HCT116 (cell line): Measurements from ENCODE around the gene DPPA3. TPM values are rescaled to one million over a fixed set of nuclear protein-coding genes. Genes with fewer than 3 reads are reported as not detected.

Experiments used
- ATAC-seq: fragments of 200-7000 bp; cut with Tn5 transposase; 2 replicates; pipeline ENCODE4 v1.9.1; 2020; ENCODE audit warnings: mild to moderate bottlenecking, moderate library complexity
- BruUV-seq: library from RNA; stranded (reverse); fragments of 400-500 nt; replicated peaks from 2 replicates; lab custom pipeline; 2021; lab: Mats Ljungman, UMichigan
- CTCF ChIA-PET: fragments of 300-600 bp; sonication (Branson Sonifier 250); formaldehyde crosslinking; loops from one replicate; lab custom pipeline; 2021; ENCODE audit warnings: antibody characterized with exemption; lab: Charles Lee
- POLR2A ChIA-PET: fragments of 300-600, 350-600 bp; sonication (Branson Sonifier 250); formaldehyde crosslinking; loops from one replicate; lab custom pipeline; 2021; ENCODE audit warnings: antibody characterized with exemption; lab: Charles Lee
- RAD21 ChIA-PET, 2 experiments: fragments of 300-600 bp; sonication (Branson Sonifier 250); formaldehyde crosslinking; loops; one replicate each; lab custom pipeline; 2023; ENCODE audit warnings: low total read pairs in 2 of 2; ENCODE audit not compliant: uncharacterized antibody in 2 of 2, unreplicated experiment in 2 of 2, low non-redundant PET in 1 of 2; lab: Charles Lee
- DNase-seq: peaks from one replicate; pipeline ENCODE4 v3.0.0-alpha.2; 2010; ENCODE audit warnings: low read depth, low spot score
- H2AFZ ChIP-seq: fragments of 200-600 bp; shearing (Covaris generic), sonication (generic); 2 replicates; pipeline ENCODE4 v1.6.1; 2017; ENCODE audit warnings: low read depth, mixed run types, mixed read lengths, antibody characterized with exemption, low read length; ENCODE audit not compliant: poor library complexity, severe bottlenecking
- H3K27ac ChIP-seq: 2 replicates; pipeline ENCODE4 v1.5.1; 2012; ENCODE audit warnings: low read depth, low read length
- H3K27me3 ChIP-seq: fragments of 200-600 bp; sonication (generic); 2 replicates; pipeline ENCODE4 v1.6.1; 2016; ENCODE audit warnings: mixed run types, low read length, mixed read lengths; ENCODE audit not compliant: insufficient read depth
- H3K36me3 ChIP-seq, 2 experiments: fragments of 200-500 bp in 1 of 2; fragments of 200-600 bp in 1 of 2; sonication (Bioruptor generic) in 1 of 2; sonication (generic) in 1 of 2; 2 replicates each; pipeline versions ENCODE4 v1.5.1 to v1.6.1; 2014 to 2016; ENCODE audit warnings: low read length in 2 of 2, inconsistent platforms in 1 of 2, mixed read lengths in 1 of 2, mixed run types in 1 of 2; ENCODE audit not compliant: insufficient read depth in 2 of 2, control insufficient read depth in 1 of 2
- H3K4me1 ChIP-seq, 2 experiments: fragments of 200-600 bp in 1 of 2; sonication (generic) in 1 of 2; 2 replicates each; pipeline versions ENCODE4 v1.5.1 to v1.6.1; 2012 to 2017; ENCODE audit warnings: low read length in 2 of 2, inconsistent platforms in 1 of 2, mild to moderate bottlenecking in 1 of 2, mixed read lengths in 1 of 2, mixed run types in 1 of 2, moderate library complexity in 1 of 2; ENCODE audit not compliant: insufficient read depth in 2 of 2, control insufficient read depth in 1 of 2
- H3K4me2 ChIP-seq: fragments of 200-600 bp; sonication (generic); 2 replicates; pipeline ENCODE4 v1.6.1; 2017; ENCODE audit warnings: mixed run types, low read length, mixed read lengths
- H3K4me3 ChIP-seq, 2 experiments: fragments of 200-600 bp in 1 of 2; sonication (generic) in 1 of 2; replicated peaks in 1 of 2; 2 replicates each; pipeline ENCODE4 v1.5.1; 2011 to 2016; ENCODE audit warnings: low read length in 2 of 2, control low read depth in 1 of 2, low read depth in 1 of 2, mild to moderate bottlenecking in 1 of 2, mixed read lengths in 1 of 2, mixed run types in 1 of 2
- H3K79me2 ChIP-seq: fragments of 200-600 bp; sonication (generic); 2 replicates; pipeline ENCODE4 v1.6.1; 2017; ENCODE audit warnings: mild to moderate bottlenecking, mixed run types, low read length, moderate library complexity, mixed read lengths; ENCODE audit not compliant: insufficient read depth
- H3K9ac ChIP-seq: fragments of 200-600 bp; sonication (generic); 2 replicates; pipeline ENCODE4 v1.6.1; 2016; ENCODE audit warnings: low read length, mixed read lengths
- H3K9me2 ChIP-seq: fragments of 200-600 bp; sonication (generic), shearing (Covaris generic); 2 replicates; pipeline ENCODE4 v1.6.1; 2017; ENCODE audit warnings: mixed run types, mild to moderate bottlenecking, moderate library complexity; ENCODE audit not compliant: insufficient read depth
- H3K9me3 ChIP-seq, 2 experiments: fragments of 200-500 bp in 1 of 2; fragments of 200-600 bp in 1 of 2; sonication (Bioruptor generic) in 1 of 2; sonication (generic) in 1 of 2; 2 replicates each; pipeline ENCODE4 v1.6.1; 2014 to 2017; ENCODE audit warnings: low read length in 2 of 2, mixed read lengths in 2 of 2, inconsistent platforms in 1 of 2, low read depth in 1 of 2, mild to moderate bottlenecking in 1 of 2, mixed run types in 1 of 2, moderate library complexity in 1 of 2; ENCODE audit not compliant: control insufficient read depth in 1 of 2, insufficient read depth in 1 of 2
- H4K20me1 ChIP-seq: fragments of 200-600 bp; sonication (generic), shearing (Covaris generic); 2 replicates; pipeline ENCODE4 v1.6.1; 2017; ENCODE audit warnings: mixed run types, mild to moderate bottlenecking, moderate library complexity; ENCODE audit not compliant: insufficient read depth
- CEBPB ChIP-seq: IDR thresholded peaks from 2 replicates; pipeline ENCODE4 v1.6.1; 2012; ENCODE audit warnings: low read depth
- EGR1 ChIP-seq: IDR thresholded peaks from 2 replicates; pipeline ENCODE4 v1.6.1; 2012; ENCODE audit warnings: low read depth
- RAD21 ChIP-seq: IDR thresholded peaks from 2 replicates; pipeline ENCODE4 v1.6.1; 2012; ENCODE audit warnings: low read depth, mild to moderate bottlenecking
- SIN3A ChIP-seq: IDR thresholded peaks from 2 replicates; pipeline ENCODE4 v1.6.1; 2012; ENCODE audit warnings: low read depth
- SP1 ChIP-seq: IDR thresholded peaks from 2 replicates; pipeline ENCODE4 v1.6.1; 2012; ENCODE audit warnings: low read depth
- SRF ChIP-seq: IDR thresholded peaks from 2 replicates; pipeline ENCODE4 v1.6.1; 2012; ENCODE audit warnings: low read depth
- TCF7L2 ChIP-seq: IDR thresholded peaks from 2 replicates; pipeline ENCODE4 v1.7.0; 2011; ENCODE audit warnings: borderline replicate concordance, inconsistent platforms; ENCODE audit not compliant: insufficient read depth, insufficient read length; ENCODE audit errors: extremely low read depth
- ZNF274 ChIP-seq: fragments of 200-500 bp; sonication (Bioruptor generic); IDR thresholded peaks from 2 replicates; pipeline ENCODE4 v1.6.1; 2014; ENCODE audit warnings: mild to moderate bottlenecking, low read depth, low read length, inconsistent platforms
- intact Hi-C: fragments of 100-400 bp; cut with micrococcal nuclease; formaldehyde crosslinking; loops from 2 replicates; pipeline ENCODE4 v1.10.0; 2022
- total RNA-seq: library from RNA; stranded (reverse); gene quantifications from one replicate; pipeline ENCODE4 v1.2.1, GENCODE V29; 2021; ENCODE audit not compliant: unreplicated experiment
- TF ChIP-seq, protein P1 (sequence below): IDR thresholded peaks from 2 replicates; pipeline ENCODE4 v1.6.1; 2012
- TF ChIP-seq, protein P2 (sequence below): IDR thresholded peaks from 2 replicates; pipeline ENCODE4 v1.6.1; 2011; ENCODE audit warnings: mild to moderate bottlenecking, low read length, moderate library complexity; ENCODE audit not compliant: insufficient replicate concordance; ENCODE audit errors: extremely low read depth
- TF ChIP-seq, protein P3 (sequence below): IDR thresholded peaks from 2 replicates; pipeline ENCODE4 v1.6.1; 2012; ENCODE audit warnings: low read depth

Gene DPPA3
- total RNA-seq, 1 experiment from 2014 or later, result not detected

DNA sequence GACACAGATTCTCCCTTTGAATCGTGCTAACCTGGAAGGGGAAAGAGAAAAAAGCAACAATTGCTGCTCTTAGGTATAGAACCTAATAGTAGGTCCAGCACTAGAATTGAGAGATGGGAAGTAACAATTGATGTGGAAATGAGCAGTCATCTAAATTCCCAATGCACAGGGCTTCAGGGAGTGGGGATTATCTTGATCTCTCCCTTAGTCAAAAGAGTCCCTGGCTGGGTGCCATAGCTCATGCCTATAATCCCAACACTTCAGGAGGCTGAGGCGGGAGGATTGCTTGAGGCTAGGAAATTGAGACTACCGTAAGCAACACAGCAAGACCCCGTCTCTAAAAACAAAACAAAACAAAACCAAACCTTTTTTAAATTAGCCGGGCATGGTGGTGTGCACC lies 49.5 kb upstream of the DPPA3 start:
- ChIA-PET CTCF (no interaction called here), POLR2A (no interaction called here), RAD21 (no interaction called here)
- no peak for DNase-seq
- BruUV-seq, result no TSS peak
- Histone ChIP-seq H3K36me3 (no peaks in the 10 kb centered on the region), H3K4me2 (no peak overlapping the region), H3K27me3 (no peaks in the 10 kb centered on the region), H3K79me2 (no peaks in the 10 kb centered on the region), H3K9me3 (no peaks in the 10 kb centered on the region), H4K20me1 (no peaks in the 10 kb centered on the region), H3K9me2 (no peaks in the 10 kb centered on the region), H3K4me1 (peaks cover 3% of the 10 kb centered on the region in 2 experiments; a peak in 2 of 4 replicates), H2AFZ (no peak overlapping the region), H3K4me3 (no peak overlapping the region), H3K9ac (no peak overlapping the region), H3K27ac (no peak overlapping the region)
- intact Hi-C loops, result no loop called here
- ATAC-seq, result no peak
- TF ChIP-seq SRF (no peak), SIN3A (no peak), SP1 (no peak), CEBPB (no peak), ZNF274 (no peak), EGR1 (no peak), RAD21 (no peak), TCF7L2 (no peak)
- TF ChIP-seq, protein P1, sequence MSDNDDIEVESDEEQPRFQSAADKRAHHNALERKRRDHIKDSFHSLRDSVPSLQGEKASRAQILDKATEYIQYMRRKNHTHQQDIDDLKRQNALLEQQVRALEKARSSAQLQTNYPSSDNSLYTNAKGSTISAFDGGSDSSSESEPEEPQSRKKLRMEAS, result no peak
- TF ChIP-seq, protein P2, sequence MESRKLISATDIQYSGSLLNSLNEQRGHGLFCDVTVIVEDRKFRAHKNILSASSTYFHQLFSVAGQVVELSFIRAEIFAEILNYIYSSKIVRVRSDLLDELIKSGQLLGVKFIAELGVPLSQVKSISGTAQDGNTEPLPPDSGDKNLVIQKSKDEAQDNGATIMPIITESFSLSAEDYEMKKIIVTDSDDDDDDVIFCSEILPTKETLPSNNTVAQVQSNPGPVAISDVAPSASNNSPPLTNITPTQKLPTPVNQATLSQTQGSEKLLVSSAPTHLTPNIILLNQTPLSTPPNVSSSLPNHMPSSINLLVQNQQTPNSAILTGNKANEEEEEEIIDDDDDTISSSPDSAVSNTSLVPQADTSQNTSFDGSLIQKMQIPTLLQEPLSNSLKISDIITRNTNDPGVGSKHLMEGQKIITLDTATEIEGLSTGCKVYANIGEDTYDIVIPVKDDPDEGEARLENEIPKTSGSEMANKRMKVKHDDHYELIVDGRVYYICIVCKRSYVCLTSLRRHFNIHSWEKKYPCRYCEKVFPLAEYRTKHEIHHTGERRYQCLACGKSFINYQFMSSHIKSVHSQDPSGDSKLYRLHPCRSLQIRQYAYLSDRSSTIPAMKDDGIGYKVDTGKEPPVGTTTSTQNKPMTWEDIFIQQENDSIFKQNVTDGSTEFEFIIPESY, result no peak
- TF ChIP-seq, protein P3, sequence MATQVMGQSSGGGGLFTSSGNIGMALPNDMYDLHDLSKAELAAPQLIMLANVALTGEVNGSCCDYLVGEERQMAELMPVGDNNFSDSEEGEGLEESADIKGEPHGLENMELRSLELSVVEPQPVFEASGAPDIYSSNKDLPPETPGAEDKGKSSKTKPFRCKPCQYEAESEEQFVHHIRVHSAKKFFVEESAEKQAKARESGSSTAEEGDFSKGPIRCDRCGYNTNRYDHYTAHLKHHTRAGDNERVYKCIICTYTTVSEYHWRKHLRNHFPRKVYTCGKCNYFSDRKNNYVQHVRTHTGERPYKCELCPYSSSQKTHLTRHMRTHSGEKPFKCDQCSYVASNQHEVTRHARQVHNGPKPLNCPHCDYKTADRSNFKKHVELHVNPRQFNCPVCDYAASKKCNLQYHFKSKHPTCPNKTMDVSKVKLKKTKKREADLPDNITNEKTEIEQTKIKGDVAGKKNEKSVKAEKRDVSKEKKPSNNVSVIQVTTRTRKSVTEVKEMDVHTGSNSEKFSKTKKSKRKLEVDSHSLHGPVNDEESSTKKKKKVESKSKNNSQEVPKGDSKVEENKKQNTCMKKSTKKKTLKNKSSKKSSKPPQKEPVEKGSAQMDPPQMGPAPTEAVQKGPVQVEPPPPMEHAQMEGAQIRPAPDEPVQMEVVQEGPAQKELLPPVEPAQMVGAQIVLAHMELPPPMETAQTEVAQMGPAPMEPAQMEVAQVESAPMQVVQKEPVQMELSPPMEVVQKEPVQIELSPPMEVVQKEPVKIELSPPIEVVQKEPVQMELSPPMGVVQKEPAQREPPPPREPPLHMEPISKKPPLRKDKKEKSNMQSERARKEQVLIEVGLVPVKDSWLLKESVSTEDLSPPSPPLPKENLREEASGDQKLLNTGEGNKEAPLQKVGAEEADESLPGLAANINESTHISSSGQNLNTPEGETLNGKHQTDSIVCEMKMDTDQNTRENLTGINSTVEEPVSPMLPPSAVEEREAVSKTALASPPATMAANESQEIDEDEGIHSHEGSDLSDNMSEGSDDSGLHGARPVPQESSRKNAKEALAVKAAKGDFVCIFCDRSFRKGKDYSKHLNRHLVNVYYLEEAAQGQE, result no peak
